ENCODE data around the gene DBI. TPM values are rescaled to one million over a fixed set of nuclear protein-coding genes. Genes with fewer than 3 reads are reported as not detected.

Gene DBI
- total RNA-seq, 5 donors from 2014 or later (not counting 1 experiment from before 2014, with no cell fraction given), result 33.4 to 55.5 (median 44.3) TPM

- Histone ChIP-seq H3K4me3 (ENCODE audit: control insufficient read depth in 1 of 2, extremely low read depth in 1 of 2, low read length in 1 of 2) (no peak overlapping the region), H3K4me1 (ENCODE audit: control insufficient read depth in 1 of 2, extremely low read depth in 1 of 2, insufficient read depth in 2 of 2, low read length in 2 of 2) (no peaks in the 10 kb centered on the region), H3K27me3 (replicated peaks in 1 of 2; ENCODE audit: control insufficient read depth in 2 of 2, extremely low read depth in 1 of 2, insufficient read depth in 2 of 2, low read length in 1 of 2) (peaks cover 0 to 26% of the 10 kb centered on the region in 2 experiments), H3K27ac (ENCODE audit: low read length) (no peak overlapping the region), H3K36me3 (ENCODE audit: control insufficient read depth in 2 of 2, extremely low read depth in 1 of 2, insufficient read depth in 1 of 2, low read length in 1 of 2) (no peaks in the 10 kb centered on the region), H3K9me3 (no peaks in the 10 kb centered on the region)
- H3K9me3 Mint-ChIP-seq, result peaks cover 0 to 7% (median 0%) of the 10 kb centered on the region in 3 donors
- H3K4me1 Mint-ChIP-seq, result no peaks in the 10 kb centered on the region
- no peaks in the 10 kb centered on the region for H3K36me3 Mint-ChIP-seq
- H3K27me3 Mint-ChIP-seq, result peaks cover 38 to 41% of the 10 kb centered on the region in 2 donors
- H3K4me3 Mint-ChIP-seq, result no peak overlapping the region
- ChIA-PET CTCF (no interaction called here), POLR2A (interaction anchor here in 1 of 2 donors (0.5 kb wide), 1 partner anchor 1320 kb away, joined by 12 read pairs; no protein-coding TSS in a partner anchor)
- no peak overlapping the region for H3K27ac Mint-ChIP-seq
- 67% methylated on average over 1 of the region's 1 CpG for WGBS (ENCODE audit: insufficient coverage)
- no peak for DNase-seq
- no peak for ATAC-seq (replicated peaks in 1 of 4)
Observed at GRCh38 chr2:119421304-119421703, 54.5 kb downstream of the DBI start.

GRCh38 chr2:119421741-119422140, 55.0 kb downstream of the DBI start:
- Histone ChIP-seq H3K9me3 (no peaks in the 10 kb centered on the region), H3K27ac (ENCODE audit: low read length) (no peak overlapping the region), H3K27me3 (replicated peaks in 1 of 2; ENCODE audit: control insufficient read depth in 2 of 2, extremely low read depth in 1 of 2, insufficient read depth in 2 of 2, low read length in 1 of 2) (peaks cover 0 to 30% of the 10 kb centered on the region in 2 experiments), H3K4me1 (ENCODE audit: control insufficient read depth in 1 of 2, extremely low read depth in 1 of 2, insufficient read depth in 2 of 2, low read length in 2 of 2) (no peaks in the 10 kb centered on the region), H3K36me3 (ENCODE audit: control insufficient read depth in 2 of 2, extremely low read depth in 1 of 2, insufficient read depth in 1 of 2, low read length in 1 of 2) (no peaks in the 10 kb centered on the region), H3K4me3 (ENCODE audit: control insufficient read depth in 1 of 2, extremely low read depth in 1 of 2, low read length in 1 of 2) (no peak overlapping the region)
- H3K27ac Mint-ChIP-seq, result no peak overlapping the region
- DNase-seq, result no peak
- ATAC-seq (replicated peaks in 1 of 4), result no peak
- no peak overlapping the region for H3K4me3 Mint-ChIP-seq
- H3K27me3 Mint-ChIP-seq, result peaks cover 42 to 45% of the 10 kb centered on the region in 2 donors
- H3K9me3 Mint-ChIP-seq, result peaks cover 0 to 7% (median 0%) of the 10 kb centered on the region in 3 donors
- ChIA-PET CTCF (no interaction called here), POLR2A (interaction anchor here in 1 of 2 donors (0.5 kb wide), 1 partner anchor 1320 kb away, joined by 12 read pairs; no protein-coding TSS in a partner anchor)
- H3K4me1 Mint-ChIP-seq, result no peaks in the 10 kb centered on the region
- H3K36me3 Mint-ChIP-seq, result no peaks in the 10 kb centered on the region

Other genes starting within 250 kb of the DBI start
- not detected for gene C1QL2, start 208.2 kb upstream of the DBI start, total RNA-seq
- under 1 TPM; 0.20 to 0.46 (median 0.23) TPM for gene STEAP3, start 143.1 kb upstream of the DBI start, total RNA-seq
- gene C2orf76, start 143 bp upstream of the DBI start, total RNA-seq, result 1 to 10 TPM; 5.2 to 9.0 (median 7.4) TPM
- gene TMEM37, start 64.9 kb downstream of the DBI start, total RNA-seq, result under 1 TPM in 2 of 5 donors, not detected in 3; 0.44 to 0.60 TPM
- not detected for gene SCTR, start 157.5 kb downstream of the DBI start, total RNA-seq
- not detected for gene CFAP221, start 177.5 kb downstream of the DBI start, total RNA-seq